Tibial artery (tissue), 4 donors: ENCODE results near the gene CHIA.

ENCODE experiments used
- DNase-seq, 2 donors: peaks; one replicate each; pipeline ENCODE4 v3.0.0-alpha.2; 2019
- H3K27ac ChIP-seq, 2 donors: fragments of 200-600 bp; sonication (generic) in 1 of 2; 1 replicate in 1 of 2; 2 replicates in 1 of 2; pipeline ENCODE4 v1.5.1; 2018 to 2019; ENCODE audit warnings: mild to moderate bottlenecking in 1 of 2
- H3K27me3 ChIP-seq, 2 donors: fragments of 200-600 bp; sonication (generic) in 1 of 2; one replicate each; pipeline versions ENCODE4 v1.5.1 to v1.6.0; 2016 to 2019
- H3K36me3 ChIP-seq, 3 donors: fragments of 200-600 bp; sonication (generic) in 2 of 3; one replicate each; pipeline ENCODE4 v1.5.1; 2016 to 2019; ENCODE audit warnings: mild to moderate bottlenecking in 2 of 3
- H3K4me1 ChIP-seq, 4 donors: fragments of 200-600 bp; sonication (generic) in 2 of 4; 1 replicate in 3 of 4; 2 replicates in 1 of 4; pipeline ENCODE4 v1.5.1; 2016 to 2019
- H3K4me3 ChIP-seq, 2 donors: fragments of 200-600 bp; sonication (generic) in 1 of 2; 1 replicate in 1 of 2; 2 replicates in 1 of 2; pipeline ENCODE4 v1.5.1; 2018 to 2019; ENCODE audit warnings: mild to moderate bottlenecking in 2 of 2
- H3K9me3 ChIP-seq, 3 donors: fragments of 200-600 bp; sonication (generic) in 1 of 3; one replicate each; pipeline ENCODE4 v1.5.1; 2016 to 2019
- intact Hi-C: fragments of 100-400 bp; cut with DNase I; formaldehyde crosslinking; loops from one replicate; pipeline ENCODE4 v1.15.0; 2023; ENCODE audit warnings: low total_unique reads
- TF ChIP-seq, protein P1 (sequence below), 2 experiments: fragments of 200-600 bp in 1 of 2; fragments of 450-650 bp in 1 of 2; IDR thresholded peaks; one replicate each; pipeline ENCODE4 v1.5.1; 2017 to 2019; ENCODE audit warnings: antibody characterized with exemption in 2 of 2, mild to moderate bottlenecking in 1 of 2, moderate library complexity in 1 of 2

Gene CHIA

DNA sequence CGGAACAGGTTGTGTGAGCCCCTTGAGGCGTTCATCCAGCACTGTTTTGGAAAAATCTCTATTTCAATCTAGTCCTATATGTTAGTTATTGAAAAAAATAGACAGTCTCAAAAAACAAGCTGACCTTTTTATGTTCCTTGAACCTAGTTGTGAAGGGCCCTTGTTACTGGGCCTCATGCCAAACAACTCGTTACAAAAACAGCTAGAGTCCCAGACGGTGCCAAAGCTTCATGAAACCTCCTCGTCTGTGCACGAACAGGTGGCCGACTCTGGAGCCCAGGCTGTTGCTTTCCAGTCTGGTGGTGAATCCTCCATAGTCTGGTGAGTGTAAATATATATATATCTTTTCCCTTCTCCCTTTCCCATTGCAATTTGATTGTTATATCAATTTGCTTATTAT lies at the start of gene CHIA:
CHIA (plus strand) TSS at position 222 of the 400 bp plus-strand sequence. CDS start 19,617 bp downstream, outside the sequence.
- no peaks in the 10 kb centered on the region for H3K4me1 ChIP-seq
- H3K4me3 ChIP-seq, result no peak within 1 kb of the TSS
- no peak within 1 kb of the TSS for H3K27ac ChIP-seq
- no peak for DNase-seq
- no peaks in the 10 kb centered on the region for H3K27me3 ChIP-seq
- no peaks in the 10 kb centered on the region for H3K9me3 ChIP-seq
- no peaks in the 10 kb centered on the region for H3K36me3 ChIP-seq
- intact Hi-C loops, result no loop called here
- TF ChIP-seq, protein P1, sequence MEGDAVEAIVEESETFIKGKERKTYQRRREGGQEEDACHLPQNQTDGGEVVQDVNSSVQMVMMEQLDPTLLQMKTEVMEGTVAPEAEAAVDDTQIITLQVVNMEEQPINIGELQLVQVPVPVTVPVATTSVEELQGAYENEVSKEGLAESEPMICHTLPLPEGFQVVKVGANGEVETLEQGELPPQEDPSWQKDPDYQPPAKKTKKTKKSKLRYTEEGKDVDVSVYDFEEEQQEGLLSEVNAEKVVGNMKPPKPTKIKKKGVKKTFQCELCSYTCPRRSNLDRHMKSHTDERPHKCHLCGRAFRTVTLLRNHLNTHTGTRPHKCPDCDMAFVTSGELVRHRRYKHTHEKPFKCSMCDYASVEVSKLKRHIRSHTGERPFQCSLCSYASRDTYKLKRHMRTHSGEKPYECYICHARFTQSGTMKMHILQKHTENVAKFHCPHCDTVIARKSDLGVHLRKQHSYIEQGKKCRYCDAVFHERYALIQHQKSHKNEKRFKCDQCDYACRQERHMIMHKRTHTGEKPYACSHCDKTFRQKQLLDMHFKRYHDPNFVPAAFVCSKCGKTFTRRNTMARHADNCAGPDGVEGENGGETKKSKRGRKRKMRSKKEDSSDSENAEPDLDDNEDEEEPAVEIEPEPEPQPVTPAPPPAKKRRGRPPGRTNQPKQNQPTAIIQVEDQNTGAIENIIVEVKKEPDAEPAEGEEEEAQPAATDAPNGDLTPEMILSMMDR (IDR thresholded peaks at IDR 0.05), result no peak

GRCh38 chr1:111241797-111242196 lies 48.9 kb upstream of the CHIA start:
- Histone ChIP-seq H3K27ac (no peak overlapping the region), H3K4me3 (no peak overlapping the region), H3K9me3 (no peaks in the 10 kb centered on the region)

DNA sequence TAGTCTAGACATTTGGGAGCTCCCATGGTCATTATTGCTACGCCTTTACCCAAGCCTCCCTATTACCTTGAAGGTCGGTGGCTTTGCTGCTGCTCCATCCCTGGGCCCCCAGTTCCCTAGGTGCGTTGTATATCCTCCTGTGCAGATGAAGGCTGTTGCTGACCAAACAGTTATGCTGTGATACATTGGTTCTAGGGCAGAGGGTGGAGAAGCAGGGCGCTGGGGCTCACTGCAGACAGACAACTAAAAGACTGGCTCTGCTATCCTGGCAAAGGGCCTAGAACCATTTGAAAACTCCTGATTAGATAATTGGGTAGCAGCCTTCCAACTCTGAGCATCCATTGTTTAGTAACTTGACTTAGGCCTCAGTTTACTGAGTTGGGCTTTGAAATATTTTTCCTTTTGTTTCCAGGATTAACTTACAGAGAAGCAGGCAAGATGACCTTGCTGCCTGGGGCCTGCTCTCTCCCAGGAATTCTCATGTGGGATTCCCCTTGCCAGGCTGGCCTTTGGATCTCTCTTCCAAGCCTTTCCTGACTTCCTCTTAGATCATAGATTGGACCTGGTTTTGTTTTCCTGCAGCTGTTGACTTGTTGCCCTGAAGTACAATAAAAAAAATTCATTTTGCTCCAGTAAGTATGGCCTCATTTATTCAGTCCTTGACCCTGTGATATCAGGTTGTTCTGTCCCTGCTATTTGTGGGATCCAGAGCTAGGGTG lies 47.7 kb upstream of the CHIA start:
- no peaks in the 10 kb centered on the region for H3K36me3 ChIP-seq
- TF ChIP-seq, protein P1 (IDR thresholded peaks at IDR 0.05), result no peak
- no peaks in the 10 kb centered on the region for H3K27me3 ChIP-seq
- no peak overlapping the region for H3K27ac ChIP-seq
- H3K4me1 ChIP-seq, result no peaks in the 10 kb centered on the region
- no peak for DNase-seq
- H3K4me3 ChIP-seq, result no peak overlapping the region
- H3K9me3 ChIP-seq, result no peaks in the 10 kb centered on the region
- intact Hi-C loops, result no loop called here

More at GRCh38 chr1:111241797-111242196, 48.9 kb upstream of the CHIA start:
- no peaks in the 10 kb centered on the region for H3K27me3 ChIP-seq
- intact Hi-C loops, result no loop called here
- DNase-seq, result no peak
- no peaks in the 10 kb centered on the region for H3K4me1 ChIP-seq
- TF ChIP-seq, protein P1 (IDR thresholded peaks at IDR 0.05), result no peak
- no peaks in the 10 kb centered on the region for H3K36me3 ChIP-seq

GRCh38 chr1:111247125-111247838 lies 43.4 kb upstream of the CHIA start:
- intact Hi-C loops, result no loop called here
- H3K4me3 ChIP-seq, result no peak overlapping the region

GRCh38 chr1:111249960-111250359 lies 40.7 kb upstream of the CHIA start:
- Histone ChIP-seq H3K36me3 (no peaks in the 10 kb centered on the region), H3K4me3 (no peak overlapping the region), H3K9me3 (no peaks in the 10 kb centered on the region), H3K27ac (no peak overlapping the region), H3K27me3 (peaks cover 0 to 3% of the 10 kb centered on the region in 2 donors), H3K4me1 (no peaks in the 10 kb centered on the region)
- DNase-seq, result no peak
- TF ChIP-seq, protein P1 (IDR thresholded peaks at IDR 0.05), result no peak
- intact Hi-C loops, result no loop called here

More at GRCh38 chr1:111247125-111247838, 43.4 kb upstream of the CHIA start:
- Histone ChIP-seq H3K9me3 (no peaks in the 10 kb centered on the region), H3K36me3 (no peaks in the 10 kb centered on the region), H3K4me1 (no peaks in the 10 kb centered on the region), H3K27ac (no peak overlapping the region), H3K27me3 (no peaks in the 10 kb centered on the region)
- TF ChIP-seq, protein P1 (IDR thresholded peaks at IDR 0.05), result no peak
- no peak for DNase-seq
